OCI-LY7 (cell line): ENCODE measurements around the gene ZNF213. TPM values are rescaled to one million over a fixed set of nuclear protein-coding genes. Genes with fewer than 3 reads are reported as not detected.

Experiments used
- BruUV-seq: library from RNA; stranded (reverse); fragments of 400-500 nt; replicated peaks from 2 replicates; lab custom pipeline; 2021; lab: Mats Ljungman, UMichigan
- CTCF ChIA-PET: fragments of 300-600 bp; sonication (Branson Sonifier 250); formaldehyde crosslinking; loops from one replicate; lab custom pipeline; 2022; ENCODE audit warnings: antibody characterized with exemption; ENCODE audit not compliant: unreplicated experiment; lab: Charles Lee
- POLR2A ChIA-PET: fragments of 300-600 bp; sonication (Branson Sonifier 250); formaldehyde crosslinking; loops from one replicate; lab custom pipeline; 2022; ENCODE audit warnings: antibody characterized with exemption; lab: Charles Lee
- DNase-seq: peaks from one replicate; pipeline ENCODE4 v3.0.0-alpha.2; 2015; ENCODE audit warnings: low spot score
- H2AFZ ChIP-seq: fragments of 200-600 bp; sonication (generic), shearing (Covaris generic); 2 replicates; pipeline ENCODE4 v1.6.1; 2014; ENCODE audit warnings: mild to moderate bottlenecking, antibody characterized with exemption, low read length, moderate library complexity
- H3K27ac ChIP-seq: fragments of 200-600 bp; sonication (generic); 2 replicates; pipeline ENCODE4 v1.5.1; 2014; ENCODE audit warnings: mixed run types, low read depth, mild to moderate bottlenecking, moderate library complexity, low read length, inconsistent platforms; ENCODE audit not compliant: poor library complexity, severe bottlenecking
- H3K36me3 ChIP-seq: fragments of 200-600 bp; sonication (generic); 2 replicates; pipeline ENCODE4 v1.6.1; 2014; ENCODE audit warnings: mild to moderate bottlenecking, antibody characterized with exemption, low read length, moderate library complexity, mixed read lengths; ENCODE audit not compliant: insufficient read depth
- H3K4me1 ChIP-seq: fragments of 200-600 bp; sonication (generic); 2 replicates; pipeline ENCODE4 v1.5.1; 2014; ENCODE audit warnings: mild to moderate bottlenecking, low read length; ENCODE audit not compliant: insufficient read depth, poor library complexity, severe bottlenecking
- H3K4me2 ChIP-seq: fragments of 200-600 bp; sonication (generic); 2 replicates; pipeline ENCODE4 v1.6.1; 2014; ENCODE audit warnings: mild to moderate bottlenecking, low read length
- H3K4me3 ChIP-seq: fragments of 200-600 bp; sonication (generic); 2 replicates; pipeline ENCODE4 v1.5.1; 2014; ENCODE audit warnings: mild to moderate bottlenecking, low read depth, low read length; ENCODE audit not compliant: poor library complexity, severe bottlenecking
- H3K79me2 ChIP-seq: fragments of 200-600 bp; sonication (generic); 2 replicates; pipeline ENCODE4 v1.6.1; 2016; ENCODE audit warnings: low read depth, mild to moderate bottlenecking, low read length, moderate library complexity, mixed read lengths; ENCODE audit not compliant: insufficient read depth
- H3K9me2 ChIP-seq: fragments of 200-600 bp; sonication (generic); 2 replicates; pipeline ENCODE4 v1.6.1; 2016; ENCODE audit warnings: mild to moderate bottlenecking, low read length, mixed read lengths; ENCODE audit not compliant: insufficient read depth
- H3K9me3 ChIP-seq: fragments of 200-600 bp; sonication (generic); 2 replicates; pipeline ENCODE4 v1.6.1; 2014; ENCODE audit warnings: mild to moderate bottlenecking, mixed run types, low read length, mixed read lengths
- H4K20me1 ChIP-seq: fragments of 200-600 bp; sonication (generic); 2 replicates; pipeline ENCODE4 v1.6.1; 2014; ENCODE audit warnings: mild to moderate bottlenecking, antibody characterized with exemption, low read length, moderate library complexity, mixed read lengths; ENCODE audit not compliant: insufficient read depth
- CTCF ChIP-seq: fragments of 200-600 bp; sonication (generic); conservative IDR thresholded peaks from 2 replicates; pipeline ENCODE4 v1.5.1; 2014; ENCODE audit warnings: mild to moderate bottlenecking, antibody characterized with exemption, low read length, moderate library complexity, mixed read lengths
- EZH2phosphoT487 ChIP-seq: fragments of 200-600 bp; sonication (generic); IDR thresholded peaks from 2 replicates; pipeline ENCODE4 v1.6.1; 2018; ENCODE audit warnings: low read depth, borderline replicate concordance, mild to moderate bottlenecking, mixed run types, antibody characterized with exemption, low read length, moderate library complexity, mixed read lengths
- intact Hi-C: fragments of 100-400 bp; cut with micrococcal nuclease; formaldehyde crosslinking; loops from one replicate; pipeline ENCODE4 v1.10.0; 2022; ENCODE audit not compliant: unreplicated experiment
- total RNA-seq, 2 experiments: library from RNA; depleted of rRNA in 1 of 2; stranded (reverse); fragments of >200 nt in 1 of 2; shearing (Covaris generic) in 1 of 2; gene quantifications; 2 replicates each; pipeline ENCODE4 v1.2.3, GENCODE V29; 2014 to 2022

ZNF213 gene
- total RNA-seq, 2 experiments from 2014 or later, result 3.4 to 9.1 TPM

GRCh38 chr16:3140603-3141427, 6.0 kb downstream of the ZNF213 start:
- Histone ChIP-seq H3K9me2 (no peaks in the 10 kb centered on the region), H3K4me1 (peaks cover 6% of the 10 kb centered on the region), H3K79me2 (peaks cover 5% of the 10 kb centered on the region; the same call in 1 of the 2 replicates), H3K9me3 (no peaks in the 10 kb centered on the region), H3K27ac (no peak overlapping the region), H3K36me3 (peaks cover 6% of the 10 kb centered on the region; the same call in 1 of the 2 replicates), H3K4me3 (no peak overlapping the region), H2AFZ (no peak overlapping the region), H4K20me1 (no peaks in the 10 kb centered on the region), H3K4me2 (no peak overlapping the region)
- no peak for DNase-seq
- POLR2A ChIA-PET, result no interaction called here
- CTCF ChIA-PET, result no interaction called here
- TF ChIP-seq CTCF, result no peak
- TF ChIP-seq EZH2phosphoT487, result no peak
- no TSS peak for BruUV-seq
- intact Hi-C loops, result no loop called here

- Histone ChIP-seq H2AFZ (no peak overlapping the region), H3K4me2 (no peak overlapping the region), H3K9me3 (no peaks in the 10 kb centered on the region), H3K36me3 (peaks cover 6% of the 10 kb centered on the region; the same call in 1 of the 2 replicates), H3K4me3 (no peak overlapping the region), H3K4me1 (no peaks in the 10 kb centered on the region), H3K79me2 (no peaks in the 10 kb centered on the region), H3K27ac (no peak overlapping the region), H3K9me2 (no peaks in the 10 kb centered on the region), H4K20me1 (no peaks in the 10 kb centered on the region)
- ChIA-PET CTCF (no interaction called here), POLR2A (no interaction called here)
- BruUV-seq, result no TSS peak
- no peak for DNase-seq
- TF ChIP-seq EZH2phosphoT487, result no peak
- no peak for TF ChIP-seq CTCF
- intact Hi-C loops, result no loop called here
Measured at GRCh38 chr16:3141781-3142311, 7.0 kb downstream of the ZNF213 start.

GRCh38 chr16:3142327-3142726, 7.5 kb downstream of the ZNF213 start:
- no peaks in the 10 kb centered on the region for H3K9me3 ChIP-seq
- BruUV-seq, result TSS peak; percentile 29
- H3K79me2 ChIP-seq, result no peaks in the 10 kb centered on the region
- H3K9me2 ChIP-seq, result no peaks in the 10 kb centered on the region
- no peak overlapping the region for H2AFZ ChIP-seq
- H3K4me1 ChIP-seq, result no peaks in the 10 kb centered on the region
- no peak for DNase-seq
- H3K27ac ChIP-seq, result no peak overlapping the region
- H3K4me2 ChIP-seq, result no peak overlapping the region
- intact Hi-C loops, result no loop called here
- TF ChIP-seq EZH2phosphoT487 (no peak), CTCF (no peak)
- no peaks in the 10 kb centered on the region for H4K20me1 ChIP-seq
- ChIA-PET POLR2A (no interaction called here), CTCF (no interaction called here)
- H3K36me3 ChIP-seq, result peaks cover 6% of the 10 kb centered on the region; the same call in 1 of the 2 replicates
- H3K4me3 ChIP-seq, result no peak overlapping the region
